HG02610 (cell line): ENCODE results near the gene SLC25A20.
"Not testable (repeated sequence)": the region's sequence is repeated elsewhere in the genome, so short reads cannot be mapped to it uniquely, and the experiment has no call there.

ENCODE experiments used
- ATAC-seq: cut with Tn5 transposase; IDR thresholded peaks from one replicate; pipeline ENCODE4 v1.9.1; 2021; ENCODE audit warnings: mild to moderate bottlenecking, moderate library complexity; ENCODE audit not compliant: unreplicated experiment

Gene SLC25A20, protein sequence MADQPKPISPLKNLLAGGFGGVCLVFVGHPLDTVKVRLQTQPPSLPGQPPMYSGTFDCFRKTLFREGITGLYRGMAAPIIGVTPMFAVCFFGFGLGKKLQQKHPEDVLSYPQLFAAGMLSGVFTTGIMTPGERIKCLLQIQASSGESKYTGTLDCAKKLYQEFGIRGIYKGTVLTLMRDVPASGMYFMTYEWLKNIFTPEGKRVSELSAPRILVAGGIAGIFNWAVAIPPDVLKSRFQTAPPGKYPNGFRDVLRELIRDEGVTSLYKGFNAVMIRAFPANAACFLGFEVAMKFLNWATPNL

DNA sequence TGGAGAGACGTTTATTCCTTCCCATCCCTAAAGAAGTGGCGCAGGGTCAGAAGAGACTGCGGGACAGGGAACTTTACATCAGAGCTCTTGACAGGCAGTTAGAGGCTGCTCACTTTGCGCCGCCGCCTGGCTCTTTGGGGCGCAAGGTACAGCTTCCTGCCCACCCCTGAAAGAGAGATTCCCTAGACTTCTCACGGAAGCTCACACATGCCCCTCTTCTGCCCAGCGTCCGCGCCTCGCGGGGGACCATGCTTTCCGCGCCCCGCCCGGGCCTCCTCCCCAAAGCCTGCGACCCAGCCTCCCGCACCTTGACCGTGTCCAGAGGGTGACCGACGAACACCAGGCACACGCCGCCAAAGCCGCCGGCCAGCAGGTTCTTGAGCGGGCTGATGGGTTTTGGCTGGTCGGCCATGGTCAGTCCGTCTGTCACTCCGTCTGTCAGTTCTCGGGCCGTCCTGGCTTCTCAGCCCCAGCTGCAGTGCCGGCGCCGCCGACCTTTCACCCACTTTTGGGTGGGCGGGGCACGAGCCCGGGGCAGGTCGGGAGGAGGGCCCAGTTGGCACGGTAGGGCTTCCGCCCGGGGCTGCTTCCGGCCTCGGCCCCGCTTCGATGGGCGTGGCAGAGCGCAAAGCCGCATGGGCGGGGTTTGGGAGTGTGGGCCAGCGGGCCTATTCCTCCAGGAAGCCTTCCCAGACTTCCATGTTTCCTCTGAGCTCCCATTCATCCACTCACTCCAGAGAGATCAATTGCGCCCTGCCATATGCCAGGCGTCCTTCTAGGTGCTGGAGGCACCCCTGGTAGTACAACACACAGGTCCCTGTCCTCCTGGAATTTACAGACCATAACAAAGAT lies at the start of gene SLC25A20:
SLC25A20 (minus strand) TSS at position 500 of the 852 bp plus-strand sequence; CDS start at position 412, 88 bp downstream.
- ATAC-seq: peak; percentile 90

DNA sequence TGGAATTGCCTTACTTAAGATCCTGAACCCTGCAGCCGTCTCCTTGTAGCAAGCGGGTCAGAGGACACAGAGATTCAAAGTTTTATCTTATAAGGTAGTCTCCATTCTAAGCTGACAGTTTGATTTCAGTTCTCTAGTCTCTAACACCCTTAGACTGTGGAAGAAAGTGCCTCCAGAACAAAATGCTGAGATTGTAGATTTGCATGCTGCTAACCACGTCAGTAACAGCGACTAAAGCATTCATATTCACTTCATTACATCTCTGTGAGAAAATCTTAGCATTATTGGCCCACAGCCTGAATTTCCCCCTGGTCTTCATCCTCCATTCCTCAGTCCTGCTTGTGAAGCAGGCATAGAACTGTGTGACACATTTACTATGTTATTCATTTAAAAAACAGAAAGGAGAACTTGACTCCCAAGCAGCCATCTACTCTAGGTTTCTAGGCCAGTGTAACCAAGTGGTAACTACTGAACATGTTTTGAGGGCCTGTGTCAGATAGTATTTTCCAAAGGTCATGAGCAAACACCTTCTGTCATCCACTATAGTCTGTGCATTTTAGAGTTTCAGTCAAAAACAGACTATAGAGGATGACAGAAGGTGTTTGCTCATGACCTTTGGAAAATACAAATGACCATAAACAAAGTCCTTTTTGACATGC lies 47.3 kb upstream of the SLC25A20 start:
- no peak for ATAC-seq

GRCh38 chr3:48945432-48945831 lies 46.8 kb upstream of the SLC25A20 start:
- no peak for ATAC-seq

DNA sequence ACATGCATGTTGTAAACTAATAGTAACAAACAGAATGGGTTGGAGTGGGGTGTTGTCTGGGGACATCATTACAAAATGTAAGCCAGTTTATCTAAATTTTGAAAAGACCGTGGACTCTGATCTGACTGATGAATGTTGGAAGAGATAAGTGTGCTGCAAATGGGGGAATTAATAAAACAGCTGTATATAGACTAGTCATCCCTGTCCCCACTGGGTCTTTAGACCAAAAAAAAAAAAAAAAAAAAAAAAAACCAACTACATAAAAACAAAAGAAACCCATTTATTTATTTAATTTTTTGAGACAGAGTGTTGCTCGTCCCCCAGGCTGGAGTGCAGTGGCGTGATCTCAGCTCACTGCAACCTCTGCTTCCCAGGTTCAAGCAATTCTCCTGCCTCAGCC lies 40.0 kb upstream of the SLC25A20 start:
- ATAC-seq: no peak

DNA sequence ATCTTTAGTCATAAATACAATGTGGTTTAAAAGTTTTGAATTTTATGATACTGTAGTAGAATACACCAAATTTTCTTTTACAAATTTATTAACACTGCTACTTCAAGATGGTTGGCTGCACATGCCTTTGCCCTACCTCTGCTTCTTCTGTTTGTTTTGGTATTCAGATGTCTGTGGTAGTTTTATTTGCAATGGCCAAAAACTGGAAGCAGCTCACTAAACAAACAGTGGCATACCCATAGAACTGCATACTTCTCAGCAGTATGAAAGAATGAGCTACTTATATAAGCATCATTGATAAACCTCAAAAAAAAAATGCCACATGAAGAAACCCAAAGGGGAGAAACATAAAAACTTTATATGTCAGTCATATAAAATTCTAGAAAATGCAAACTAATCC lies 39.5 kb upstream of the SLC25A20 start:
- ATAC-seq: no peak

GRCh38 chr3:48935530-48935929 lies 36.8 kb upstream of the SLC25A20 start:
- no peak for ATAC-seq

GRCh38 chr3:48934333-48934991 lies 35.8 kb upstream of the SLC25A20 start:
- no peak for ATAC-seq

GRCh38 chr3:48931944-48932580 lies 33.4 kb upstream of the SLC25A20 start:
- ATAC-seq: no peak

DNA sequence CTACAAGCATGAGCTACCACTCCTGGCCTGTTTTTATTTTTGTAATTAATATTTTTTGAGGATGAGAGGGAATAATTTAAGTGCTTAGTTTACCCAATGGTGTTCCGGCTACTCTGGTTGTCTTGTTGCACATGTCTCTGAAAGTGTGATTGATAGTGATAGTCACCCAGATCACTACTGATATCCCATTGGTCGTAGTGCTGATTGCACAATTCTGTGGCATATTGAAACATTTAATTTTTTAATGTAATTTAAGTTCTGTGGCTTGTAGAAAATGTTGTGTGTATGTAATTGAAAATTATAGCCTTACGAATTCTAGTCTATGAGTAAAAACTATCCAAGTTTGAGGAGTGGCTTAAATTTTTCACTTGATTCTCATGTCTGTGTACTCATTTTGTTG lies 31.9 kb upstream of the SLC25A20 start:
- no peak for ATAC-seq

GRCh38 chr3:48929358-48930035 lies 30.8 kb upstream of the SLC25A20 start:
- no peak for ATAC-seq

GRCh38 chr3:48928679-48929078 lies 30.0 kb upstream of the SLC25A20 start:
- no peak for ATAC-seq

DNA sequence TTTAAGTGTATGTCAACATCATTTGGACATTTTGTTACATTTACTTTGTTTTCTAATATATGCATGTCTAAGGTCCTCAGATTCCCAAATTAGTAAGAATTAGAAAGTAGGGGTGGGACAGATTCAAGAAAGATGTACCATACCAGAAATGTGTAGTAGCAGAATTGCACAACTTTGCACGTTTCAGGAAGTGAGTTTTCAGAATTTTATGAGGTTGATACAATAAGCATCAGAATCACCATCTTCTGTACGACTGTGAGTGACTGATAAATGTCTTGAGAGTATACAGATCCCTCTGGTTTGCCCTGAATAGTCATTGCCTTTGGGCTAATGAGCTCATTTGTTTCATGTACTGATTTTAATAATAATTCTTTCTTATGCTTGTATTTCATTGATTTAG lies 29.2 kb upstream of the SLC25A20 start:
- no peak for ATAC-seq

GRCh38 chr3:48926425-48927392 lies 28.0 kb upstream of the SLC25A20 start:
- ATAC-seq: no peak

DNA sequence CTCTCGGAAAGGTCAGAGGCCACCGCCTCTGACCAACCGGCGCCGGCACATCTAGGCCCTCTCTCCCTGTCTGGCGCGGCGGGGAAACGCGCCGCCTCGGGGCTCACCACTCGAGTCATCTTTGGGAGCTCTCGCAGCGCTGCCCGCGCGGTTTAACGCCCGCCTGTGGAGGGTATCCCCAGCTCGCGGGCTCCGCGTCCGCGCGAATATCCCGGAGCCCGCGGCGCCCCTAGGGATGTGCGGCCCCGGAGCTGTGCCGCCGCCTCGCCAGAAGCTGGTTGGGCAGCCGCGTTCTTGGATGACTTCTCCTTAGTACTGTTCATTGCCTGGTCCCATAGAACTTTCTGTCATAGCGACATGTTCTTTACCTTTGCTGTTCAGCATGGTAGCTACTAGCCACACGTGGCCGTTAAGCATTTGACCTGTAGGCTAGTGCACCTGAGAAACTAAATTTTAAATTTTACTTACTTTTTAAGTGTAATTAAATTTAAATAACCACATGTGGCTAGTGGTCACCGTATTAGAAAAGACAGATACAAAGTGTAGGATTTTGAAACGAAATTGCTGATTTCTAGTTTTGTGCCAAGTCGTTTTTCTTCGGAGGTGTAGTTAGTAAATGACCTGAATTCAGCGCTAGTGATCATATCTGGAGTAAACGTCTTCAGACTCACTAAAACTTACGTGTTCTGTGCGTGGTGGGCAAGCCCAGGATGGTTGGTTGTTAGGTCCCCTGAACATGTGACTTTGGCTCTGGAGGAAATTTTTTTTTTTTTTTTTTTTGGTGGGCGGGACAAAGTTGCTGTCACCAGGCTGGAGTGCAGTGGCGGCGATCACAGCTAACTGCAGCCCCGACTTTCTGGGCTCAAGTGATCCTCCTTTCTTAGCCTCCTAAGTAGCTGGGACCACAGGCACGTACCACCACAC lies 20.8 kb upstream of the SLC25A20 start:
- peak; percentile 4 for ATAC-seq

DNA sequence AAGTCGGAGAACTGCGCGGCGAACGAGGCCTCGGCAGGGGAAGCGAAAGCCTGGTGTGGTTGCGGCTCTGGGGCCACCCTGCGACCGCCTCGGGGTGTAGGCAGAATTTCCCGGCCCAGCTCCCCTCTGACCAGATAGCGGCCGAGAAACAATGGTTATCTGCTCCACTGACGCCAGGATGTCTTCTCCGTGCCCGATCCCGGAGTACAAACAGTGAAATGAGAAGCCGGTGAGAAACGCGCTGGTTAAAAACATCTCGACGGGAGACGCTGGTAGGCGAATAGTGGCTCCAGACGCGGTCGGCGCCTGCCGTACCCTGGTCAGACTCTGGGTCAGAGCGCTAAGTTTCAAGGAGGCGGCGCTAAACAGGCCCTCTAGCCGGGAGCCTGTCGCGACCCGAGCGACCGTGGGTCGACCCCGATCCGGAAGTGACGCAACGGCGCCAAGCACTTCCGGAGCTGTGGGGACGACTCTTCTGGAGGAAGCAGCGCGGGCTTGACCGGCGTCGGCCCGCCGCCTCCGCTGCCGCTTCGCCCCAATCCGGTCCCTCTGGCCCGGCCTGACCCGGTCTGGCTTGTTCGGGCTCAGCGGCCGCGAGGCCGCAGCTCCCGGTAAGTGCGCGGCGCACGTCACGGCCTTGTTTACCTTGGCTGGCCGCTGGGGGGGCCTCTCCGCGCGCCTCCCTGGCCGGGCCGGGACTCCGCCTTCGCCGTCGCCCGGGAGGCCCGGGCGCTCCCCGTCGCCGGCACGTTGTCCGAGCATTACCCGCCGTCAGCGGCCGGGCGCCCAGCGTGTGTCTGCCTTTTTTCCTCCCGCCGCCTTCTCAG lies 19.9 kb upstream of the SLC25A20 start, which contains the start of gene ARIH2:
ARIH2 (plus strand) TSS at position 455 of the 827 bp plus-strand sequence. CDS start 8,717 bp downstream, outside the sequence.
- peak; percentile 85 for ATAC-seq

- ATAC-seq: no peak
Measured at GRCh38 chr3:48915296-48915695, 16.6 kb upstream of the SLC25A20 start.

DNA sequence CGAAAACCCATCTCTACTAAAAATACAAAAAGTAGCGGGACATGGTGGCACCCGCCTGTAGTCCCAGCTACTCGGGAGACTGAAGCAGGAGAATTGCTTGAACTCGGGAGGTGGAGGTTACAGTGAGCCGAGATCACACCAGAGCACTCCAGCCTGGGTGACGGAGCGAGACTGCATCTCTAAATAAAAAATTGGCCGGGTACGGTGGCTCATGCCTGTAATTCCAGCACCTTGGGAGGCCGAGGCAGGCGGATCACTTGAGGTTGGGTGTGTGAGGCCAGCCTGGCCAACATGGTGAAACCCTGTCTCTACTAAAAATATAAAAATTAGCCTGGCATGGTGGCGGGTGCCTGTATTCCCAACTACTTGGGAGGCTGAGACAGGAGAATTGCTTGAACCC lies 8.3 kb upstream of the SLC25A20 start:
- not testable (repeated sequence) for ATAC-seq
